PC-3 (cell line): ENCODE results near the gene UNC13C. TPM values are rescaled to one million over a fixed set of nuclear protein-coding genes. Genes with fewer than 3 reads are reported as not detected.

Source experiments
- ATAC-seq: fragments of 200-7000 bp; cut with Tn5 transposase; 2 replicates; pipeline ENCODE4 v1.9.1; 2020; ENCODE audit warnings: mild to moderate bottlenecking, moderate library complexity
- BruUV-seq: library from RNA; stranded (reverse); fragments of 400-500 nt; replicated peaks from 2 replicates; lab custom pipeline; 2021; lab: Mats Ljungman, UMichigan
- CTCF ChIA-PET: fragments of 300-600 bp; sonication (Branson Sonifier 250); formaldehyde crosslinking; loops from one replicate; lab custom pipeline; 2022; ENCODE audit warnings: antibody characterized with exemption; lab: Charles Lee
- POLR2A ChIA-PET: fragments of 300-600 bp; sonication (Branson Sonifier 250); formaldehyde crosslinking; loops from one replicate; lab custom pipeline; 2022; ENCODE audit warnings: antibody characterized with exemption; ENCODE audit not compliant: unreplicated experiment; lab: Charles Lee
- DNase-seq: peaks from one replicate; pipeline ENCODE4 v3.0.0-alpha.2; 2015
- H2AFZ ChIP-seq: fragments of 300-600 bp; sonication (generic); 2 replicates; pipeline ENCODE4 v1.6.0; 2016; ENCODE audit warnings: antibody characterized with exemption, low read length
- H3F3A ChIP-seq: fragments of 300-600 bp; sonication (generic); one replicate; pipeline ENCODE4 v1.6.0; 2017; ENCODE audit warnings: antibody characterized with exemption, low read length, control low read depth, mild to moderate bottlenecking; ENCODE audit not compliant: unreplicated experiment
- H3K27ac ChIP-seq: fragments of 300-600 bp; sonication (generic); 2 replicates; pipeline ENCODE4 v1.5.1; 2016; ENCODE audit warnings: mild to moderate bottlenecking, low read length
- H3K27me3 ChIP-seq: fragments of 300-600 bp; sonication (generic); 2 replicates; pipeline ENCODE4 v1.6.1; 2016; ENCODE audit warnings: low read length, mixed read lengths
- H3K36me3 ChIP-seq: fragments of 300-600 bp; sonication (generic); 2 replicates; pipeline ENCODE4 v1.6.1; 2016; ENCODE audit warnings: low read depth, mixed run types, low read length, mixed read lengths
- H3K4me1 ChIP-seq: fragments of 300-600 bp; sonication (generic); 2 replicates; pipeline ENCODE4 v1.5.1; 2016; ENCODE audit warnings: low read length; ENCODE audit not compliant: insufficient read depth
- H3K4me2 ChIP-seq: fragments of 300-600 bp; sonication (generic); 2 replicates; pipeline ENCODE4 v1.6.0; 2016; ENCODE audit warnings: low read length
- H3K4me3 ChIP-seq: fragments of 300-600 bp; sonication (generic); 2 replicates; pipeline ENCODE4 v1.5.1; 2016; ENCODE audit warnings: mild to moderate bottlenecking, low read length, mixed read lengths
- H3K79me2 ChIP-seq: fragments of 300-600 bp; sonication (generic); 2 replicates; pipeline ENCODE4 v1.6.1; 2017; ENCODE audit warnings: low read length, mixed read lengths
- H3K9ac ChIP-seq: fragments of 300-600 bp; sonication (generic); 2 replicates; pipeline ENCODE4 v1.6.0; 2016; ENCODE audit warnings: mild to moderate bottlenecking, low read length
- H3K9me2 ChIP-seq: fragments of 300-600 bp; sonication (generic); replicated peaks from 2 replicates; pipeline ENCODE4 v1.6.1; 2016; ENCODE audit warnings: mixed run types, low read length, mixed read lengths
- H3K9me3 ChIP-seq: fragments of 300-600 bp; sonication (generic); 2 replicates; pipeline ENCODE4 v1.6.1; 2016; ENCODE audit warnings: low read length, mixed read lengths
- H4K20me1 ChIP-seq: fragments of 300-600 bp; sonication (generic); 2 replicates; pipeline ENCODE4 v1.6.1; 2016; ENCODE audit warnings: low read length, mixed read lengths
- EZH2 ChIP-seq: fragments of 300-600 bp; sonication (generic); IDR thresholded peaks from one replicate; pipeline ENCODE4 v1.6.1; 2017; ENCODE audit warnings: antibody characterized with exemption, mild to moderate bottlenecking, low read length; ENCODE audit not compliant: unreplicated experiment
- EZH2phosphoT487 ChIP-seq: fragments of 300-600 bp; sonication (generic); IDR thresholded peaks from 2 replicates; pipeline ENCODE4 v1.6.1; 2018; ENCODE audit warnings: mild to moderate bottlenecking, antibody characterized with exemption, low read length, borderline replicate concordance
- intact Hi-C: fragments of 100-400 bp; cut with micrococcal nuclease; formaldehyde crosslinking; loops from 2 replicates; pipeline ENCODE4 v1.9.0; 2023
- total RNA-seq: library from RNA; depleted of rRNA; stranded (reverse); fragments of >200 nt; gene quantifications from 2 replicates; pipeline ENCODE4 v1.2.3, GENCODE V29; 2014
- TF ChIP-seq, protein P1 (sequence below): fragments of 300-600 bp; sonication (generic); conservative IDR thresholded peaks from 2 replicates; pipeline ENCODE4 v1.5.1; 2017; ENCODE audit warnings: antibody characterized with exemption, low read depth, mild to moderate bottlenecking, low read length

Gene UNC13C
- total RNA-seq, 1 experiment from 2014 or later = not detected

GRCh38 chr15:54007256-54007655 is 29.0 kb downstream of the UNC13C start:
- H3K79me2 ChIP-seq = no peaks in the 10 kb centered on the region
- ChIA-PET CTCF (no interaction called here), POLR2A (no interaction called here)
- H3K36me3 ChIP-seq = no peaks in the 10 kb centered on the region
- H3K9me3 ChIP-seq = no peaks in the 10 kb centered on the region
- TF ChIP-seq, protein P1, sequence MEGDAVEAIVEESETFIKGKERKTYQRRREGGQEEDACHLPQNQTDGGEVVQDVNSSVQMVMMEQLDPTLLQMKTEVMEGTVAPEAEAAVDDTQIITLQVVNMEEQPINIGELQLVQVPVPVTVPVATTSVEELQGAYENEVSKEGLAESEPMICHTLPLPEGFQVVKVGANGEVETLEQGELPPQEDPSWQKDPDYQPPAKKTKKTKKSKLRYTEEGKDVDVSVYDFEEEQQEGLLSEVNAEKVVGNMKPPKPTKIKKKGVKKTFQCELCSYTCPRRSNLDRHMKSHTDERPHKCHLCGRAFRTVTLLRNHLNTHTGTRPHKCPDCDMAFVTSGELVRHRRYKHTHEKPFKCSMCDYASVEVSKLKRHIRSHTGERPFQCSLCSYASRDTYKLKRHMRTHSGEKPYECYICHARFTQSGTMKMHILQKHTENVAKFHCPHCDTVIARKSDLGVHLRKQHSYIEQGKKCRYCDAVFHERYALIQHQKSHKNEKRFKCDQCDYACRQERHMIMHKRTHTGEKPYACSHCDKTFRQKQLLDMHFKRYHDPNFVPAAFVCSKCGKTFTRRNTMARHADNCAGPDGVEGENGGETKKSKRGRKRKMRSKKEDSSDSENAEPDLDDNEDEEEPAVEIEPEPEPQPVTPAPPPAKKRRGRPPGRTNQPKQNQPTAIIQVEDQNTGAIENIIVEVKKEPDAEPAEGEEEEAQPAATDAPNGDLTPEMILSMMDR = no peak
- no peak for TF ChIP-seq EZH2phosphoT487
- no peak for TF ChIP-seq EZH2
- DNase-seq (no peak), ATAC-seq (no peak)
- BruUV-seq = no TSS peak
- H3K27me3 ChIP-seq = no peaks in the 10 kb centered on the region; the same call in 1 of the 2 replicates
- H3K9ac ChIP-seq = no peak overlapping the region
- no peaks in the 10 kb centered on the region for H3K9me2 ChIP-seq
- no peak overlapping the region for H3K4me2 ChIP-seq
- no peaks in the 10 kb centered on the region for H3F3A ChIP-seq
- intact Hi-C loops = no loop called here
- no peaks in the 10 kb centered on the region for H3K4me1 ChIP-seq
- H3K4me3 ChIP-seq = no peak overlapping the region
- no peak overlapping the region for H2AFZ ChIP-seq
- H3K27ac ChIP-seq = no peak overlapping the region
- H4K20me1 ChIP-seq = no peaks in the 10 kb centered on the region

DNA sequence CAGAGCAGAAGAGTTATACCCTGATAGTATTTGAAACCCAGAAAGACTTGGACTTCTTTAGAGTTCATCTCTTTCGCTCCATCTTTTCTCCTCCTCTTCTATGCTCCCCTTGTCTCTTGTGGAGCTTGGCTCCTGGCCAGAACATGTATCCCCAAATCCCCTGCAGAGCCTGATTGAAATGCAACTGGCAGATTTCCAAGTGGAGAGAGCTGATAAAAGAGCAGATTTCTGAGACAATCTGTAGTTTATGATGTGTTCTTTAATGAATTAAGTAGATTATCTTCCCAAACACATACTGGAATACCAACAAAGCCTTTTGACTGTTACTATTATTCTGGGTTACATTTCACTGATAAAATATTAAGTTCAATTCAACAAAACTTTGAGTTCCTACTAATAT is 33.4 kb downstream of the UNC13C start:
- intact Hi-C loops = no loop called here
- Histone ChIP-seq H3K9me2 (no peaks in the 10 kb centered on the region), H3K27ac (no peak overlapping the region), H3K27me3 (no peaks in the 10 kb centered on the region; the same call in 1 of the 2 replicates), H3F3A (no peaks in the 10 kb centered on the region), H3K79me2 (no peaks in the 10 kb centered on the region), H3K36me3 (no peaks in the 10 kb centered on the region), H4K20me1 (no peaks in the 10 kb centered on the region), H3K4me3 (no peak overlapping the region), H3K4me1 (no peaks in the 10 kb centered on the region), H3K9me3 (no peaks in the 10 kb centered on the region), H2AFZ (no peak overlapping the region), H3K9ac (no peak overlapping the region), H3K4me2 (no peak overlapping the region)
- TF ChIP-seq, protein P1 = no peak
- TF ChIP-seq EZH2phosphoT487 = no peak
- no peak for TF ChIP-seq EZH2
- CTCF ChIA-PET = no interaction called here
- no peak for ATAC-seq
- DNase-seq = no peak
- no TSS peak for BruUV-seq
- POLR2A ChIA-PET = no interaction called here

DNA sequence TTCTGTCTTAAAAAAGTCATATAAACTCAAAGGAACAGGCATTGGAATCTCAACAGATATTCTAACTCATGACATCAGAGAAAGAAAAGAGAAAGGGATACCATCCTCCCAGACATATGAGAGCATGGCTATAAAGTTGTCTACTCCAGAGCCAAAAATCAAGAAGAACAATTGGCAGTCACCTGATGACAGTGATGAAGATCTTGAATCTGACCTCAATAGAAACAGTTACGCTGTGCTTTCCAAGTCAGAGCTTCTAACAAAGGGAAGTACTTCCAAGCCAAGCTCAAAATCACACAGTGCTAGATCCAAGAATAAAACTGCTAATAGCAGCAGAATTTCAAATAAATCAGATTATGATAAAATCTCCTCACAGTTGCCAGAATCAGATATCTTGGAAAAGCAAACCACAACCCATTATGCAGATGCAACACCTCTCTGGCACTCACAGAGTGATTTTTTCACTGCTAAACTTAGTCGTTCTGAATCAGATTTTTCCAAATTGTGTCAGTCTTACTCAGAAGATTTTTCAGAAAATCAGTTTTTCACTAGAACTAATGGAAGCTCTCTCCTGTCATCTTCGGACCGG is 35.9 kb downstream of the UNC13C start:
- no peak overlapping the region for H2AFZ ChIP-seq
- no peak for TF ChIP-seq EZH2phosphoT487
- TF ChIP-seq, protein P1 = no peak
- no peak for TF ChIP-seq EZH2
- H3F3A ChIP-seq = no peaks in the 10 kb centered on the region
- H3K36me3 ChIP-seq = no peaks in the 10 kb centered on the region
- H3K9me2 ChIP-seq = no peaks in the 10 kb centered on the region
- no peaks in the 10 kb centered on the region for H4K20me1 ChIP-seq
- ATAC-seq = no peak
- H3K9ac ChIP-seq = no peak overlapping the region
- intact Hi-C loops = no loop called here
- H3K79me2 ChIP-seq = no peaks in the 10 kb centered on the region
- no peak overlapping the region for H3K4me2 ChIP-seq
- H3K27me3 ChIP-seq = no peaks in the 10 kb centered on the region
- ChIA-PET CTCF (no interaction called here), POLR2A (no interaction called here)
- H3K9me3 ChIP-seq = no peaks in the 10 kb centered on the region
- H3K4me1 ChIP-seq = no peaks in the 10 kb centered on the region
- H3K27ac ChIP-seq = no peak overlapping the region
- H3K4me3 ChIP-seq = no peak overlapping the region
- no peak for DNase-seq
- no TSS peak for BruUV-seq
